Left ventricle myocardium inferior (tissue), 1 donor: ENCODE data around the gene PRSS1. TPM values are rescaled to one million over a fixed set of nuclear protein-coding genes. Genes with fewer than 3 reads are reported as not detected.
"Not testable (repeated sequence)": the region's sequence is repeated elsewhere in the genome, so short reads cannot be mapped to it uniquely, and the experiment has no call there.

ENCODE experiments used
- DNase-seq: peaks from one replicate; pipeline ENCODE4 v3.0.0-alpha.2; 2020
- H3K27ac ChIP-seq: fragments of 200-600 bp; replicated peaks from 2 replicates; pipeline ENCODE4 v1.8.0; 2021
- H3K27me3 ChIP-seq: fragments of 200-600 bp; 2 replicates; pipeline ENCODE4 v1.8.0; 2021; ENCODE audit warnings: low read depth
- H3K36me3 ChIP-seq: fragments of 200-600 bp; 2 replicates; pipeline ENCODE4 v1.8.0; 2021
- H3K4me1 ChIP-seq: fragments of 200-600 bp; 2 replicates; pipeline ENCODE4 v1.8.0; 2021
- H3K4me3 ChIP-seq: fragments of 200-600 bp; 2 replicates; pipeline ENCODE4 v1.8.0; 2021; ENCODE audit warnings: mild to moderate bottlenecking, moderate library complexity
- H3K9me3 ChIP-seq: fragments of 200-600 bp; replicated peaks from 2 replicates; pipeline ENCODE4 v1.8.0; 2021
- intact Hi-C: fragments of 100-400 bp; cut with micrococcal nuclease; formaldehyde crosslinking; loops from one replicate; pipeline ENCODE4 v1.11.0; 2022
- total RNA-seq: library from RNA; stranded (reverse); fragmentation: NEBNext Ultra II Directional; extraction: Animal tissue kit (Norgen Biotek cat#: 25700); gene quantifications from one replicate; pipeline ENCODE4 v1.2.1, GENCODE V29; 2021
- TF ChIP-seq, protein P1 (sequence below): fragments of 200-600 bp; IDR thresholded peaks from 2 replicates; pipeline ENCODE4 v1.8.0; 2021; ENCODE audit warnings: antibody characterized with exemption, mild to moderate bottlenecking, borderline replicate concordance
- donor health status: DM: no; HTN: yes; CAD: no; lungs with severe emphysema.

The PRSS1 gene
- total RNA-seq, 1 donor from 2014 or later: not detected

DNA sequence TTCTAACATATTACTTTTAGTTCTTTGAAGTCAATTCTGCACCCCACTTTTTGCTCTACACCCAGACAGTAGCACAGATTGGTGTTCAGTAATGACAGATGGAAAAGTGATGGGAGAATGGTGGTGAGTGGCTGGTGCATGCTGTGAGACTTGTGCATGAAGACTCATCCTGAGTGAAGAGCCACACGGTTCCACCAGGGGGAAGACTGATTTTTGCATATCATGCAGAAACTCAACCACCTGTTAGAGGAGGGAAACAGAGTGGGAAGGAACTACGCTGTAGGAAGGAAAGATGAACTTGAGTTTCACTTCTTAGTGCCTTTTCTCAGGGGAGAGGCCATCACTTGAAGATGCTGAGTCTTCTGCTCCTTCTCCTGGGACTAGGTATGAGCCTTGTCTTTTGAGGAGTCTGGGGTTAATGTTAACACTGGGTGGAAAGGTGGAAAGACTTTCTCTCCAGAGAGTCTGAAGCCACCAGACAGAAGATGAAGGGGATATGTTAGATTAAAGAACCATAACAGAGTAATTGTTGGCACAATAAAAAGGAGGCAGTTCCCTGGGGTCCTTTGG lies 9.3 kb upstream of the PRSS1 start:
- Histone ChIP-seq H3K36me3 (no peaks in the 10 kb centered on the region), H3K4me3 (no peak overlapping the region), H3K27ac (no peak overlapping the region), H3K9me3 (peaks cover under 1% of the 10 kb centered on the region), H3K4me1 (peaks cover 38% of the 10 kb centered on the region), H3K27me3 (no peaks in the 10 kb centered on the region)
- TF ChIP-seq, protein P1, sequence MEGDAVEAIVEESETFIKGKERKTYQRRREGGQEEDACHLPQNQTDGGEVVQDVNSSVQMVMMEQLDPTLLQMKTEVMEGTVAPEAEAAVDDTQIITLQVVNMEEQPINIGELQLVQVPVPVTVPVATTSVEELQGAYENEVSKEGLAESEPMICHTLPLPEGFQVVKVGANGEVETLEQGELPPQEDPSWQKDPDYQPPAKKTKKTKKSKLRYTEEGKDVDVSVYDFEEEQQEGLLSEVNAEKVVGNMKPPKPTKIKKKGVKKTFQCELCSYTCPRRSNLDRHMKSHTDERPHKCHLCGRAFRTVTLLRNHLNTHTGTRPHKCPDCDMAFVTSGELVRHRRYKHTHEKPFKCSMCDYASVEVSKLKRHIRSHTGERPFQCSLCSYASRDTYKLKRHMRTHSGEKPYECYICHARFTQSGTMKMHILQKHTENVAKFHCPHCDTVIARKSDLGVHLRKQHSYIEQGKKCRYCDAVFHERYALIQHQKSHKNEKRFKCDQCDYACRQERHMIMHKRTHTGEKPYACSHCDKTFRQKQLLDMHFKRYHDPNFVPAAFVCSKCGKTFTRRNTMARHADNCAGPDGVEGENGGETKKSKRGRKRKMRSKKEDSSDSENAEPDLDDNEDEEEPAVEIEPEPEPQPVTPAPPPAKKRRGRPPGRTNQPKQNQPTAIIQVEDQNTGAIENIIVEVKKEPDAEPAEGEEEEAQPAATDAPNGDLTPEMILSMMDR: no peak
- DNase-seq: no peak
- intact Hi-C loops: no loop called here

DNA sequence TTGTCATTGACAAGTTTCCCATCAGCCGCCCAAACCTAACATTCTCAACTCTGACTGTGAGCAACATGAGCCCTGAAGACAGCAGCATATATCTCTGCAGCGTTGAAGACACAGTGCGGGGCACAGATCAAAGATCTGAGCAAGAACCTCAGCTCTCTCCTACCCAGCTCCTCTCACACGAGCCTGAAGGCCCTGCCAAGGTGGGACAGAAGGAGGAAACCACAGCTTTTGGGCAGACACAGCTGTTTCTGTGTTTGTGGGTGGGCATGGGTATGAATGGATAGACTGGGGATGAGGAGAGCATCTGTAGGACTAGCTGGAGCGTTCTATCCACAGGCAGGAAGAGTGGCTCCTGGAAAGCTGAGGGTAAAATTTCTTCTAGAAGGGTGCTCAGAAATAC lies 8.5 kb upstream of the PRSS1 start:
- Histone ChIP-seq H3K4me1 (peaks cover 38% of the 10 kb centered on the region), H3K9me3 (no peaks in the 10 kb centered on the region), H3K27me3 (no peaks in the 10 kb centered on the region), H3K36me3 (no peaks in the 10 kb centered on the region), H3K27ac (peak overlapping the region; percentile 85), H3K4me3 (no peak overlapping the region)
- intact Hi-C loops: no loop called here
- DNase-seq: no peak
- TF ChIP-seq, protein P1: no peak

DNA sequence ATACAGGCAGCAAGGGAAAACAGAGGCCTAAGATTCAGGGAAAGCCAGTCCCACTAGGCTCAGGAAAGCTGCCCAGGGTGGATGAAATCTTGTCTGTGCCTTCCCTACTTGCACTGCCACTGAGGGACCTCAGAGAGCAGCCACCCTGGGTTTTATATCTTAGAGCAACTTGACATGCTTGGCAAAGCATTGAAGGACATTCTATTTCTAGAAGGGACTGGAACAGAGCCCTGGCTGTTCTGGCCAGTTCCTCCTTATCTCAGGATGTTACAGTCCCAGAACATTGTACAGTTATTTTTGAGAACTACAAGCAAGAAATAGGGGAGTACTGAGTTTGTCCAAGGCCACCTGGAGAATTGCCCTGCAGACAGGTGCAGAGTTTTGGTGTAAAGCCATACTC lies 7.3 kb upstream of the PRSS1 start:
- intact Hi-C loops, H3K4me3 ChIP-seq, H3K27me3 ChIP-seq, H3K9me3 ChIP-seq, H3K36me3 ChIP-seq: not testable (repeated sequence)
- H3K4me1 ChIP-seq: peaks cover 38% of the 10 kb centered on the region
- peak; percentile 32 for DNase-seq
- TF ChIP-seq, protein P1: peak; percentile 19
- H3K27ac ChIP-seq: peak overlapping the region; percentile 85

DNA sequence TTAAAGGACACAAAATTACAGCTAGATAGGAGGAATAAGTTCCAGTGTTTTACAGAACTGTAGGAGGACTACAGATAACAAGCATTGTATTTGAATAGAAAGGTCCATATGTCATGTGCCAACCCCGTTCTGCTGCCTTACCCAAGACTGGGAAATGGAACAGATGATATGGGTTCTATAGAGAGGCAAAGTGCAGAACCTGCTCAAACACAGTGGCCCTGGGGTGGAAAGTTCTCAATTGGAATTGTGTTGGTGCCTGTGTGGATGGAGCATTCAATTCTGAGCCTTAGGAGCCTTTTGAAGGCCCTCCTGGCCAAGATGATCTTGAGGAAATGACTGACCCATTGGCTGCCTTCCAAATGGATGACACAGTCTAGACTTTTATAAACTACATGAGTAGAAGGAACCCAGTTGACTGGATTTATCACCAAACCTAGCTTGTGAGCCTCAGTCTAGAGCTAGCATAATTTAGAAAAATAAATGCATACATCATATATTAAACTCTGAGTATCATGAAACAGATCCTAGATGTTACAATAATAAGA lies 4.1 kb upstream of the PRSS1 start:
- Histone ChIP-seq H3K27ac (no peak overlapping the region), H3K9me3 (no peaks in the 10 kb centered on the region), H3K36me3 (no peaks in the 10 kb centered on the region), H3K4me1 (peaks cover 23% of the 10 kb centered on the region), H3K4me3 (no peak overlapping the region), H3K27me3 (no peaks in the 10 kb centered on the region)
- intact Hi-C loops: no loop called here
- TF ChIP-seq, protein P1: no peak
- no peak for DNase-seq

DNA sequence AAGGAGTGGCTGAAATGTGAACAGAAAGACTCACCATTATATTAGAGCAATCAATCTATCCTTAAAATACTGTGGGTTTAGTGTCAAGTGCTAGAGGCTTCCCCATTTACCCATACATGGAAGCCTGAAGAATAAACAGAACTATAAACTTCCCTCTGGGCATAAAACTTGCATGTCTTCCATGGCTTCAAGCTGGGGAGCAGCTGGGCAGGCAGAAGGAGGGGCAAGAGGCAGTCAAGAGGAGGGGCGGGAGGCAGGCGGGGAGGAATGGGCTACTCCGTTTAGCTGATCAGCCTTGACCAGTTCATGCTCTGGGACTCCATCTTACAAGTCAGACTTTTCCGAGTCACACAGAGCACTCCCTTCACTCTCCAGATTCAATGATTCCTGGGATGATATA lies 3.5 kb upstream of the PRSS1 start:
- Histone ChIP-seq H3K4me3 (no peak overlapping the region), H3K27me3 (no peaks in the 10 kb centered on the region), H3K4me1 (peaks cover 17% of the 10 kb centered on the region), H3K27ac (no peak overlapping the region), H3K9me3 (no peaks in the 10 kb centered on the region), H3K36me3 (no peaks in the 10 kb centered on the region)
- no peak for DNase-seq
- intact Hi-C loops: no loop called here
- TF ChIP-seq, protein P1: no peak
